Thyroid gland (tissue), 4 donors: ENCODE results near the gene SMIM14. TPM values are rescaled to one million over a fixed set of nuclear protein-coding genes. Genes with fewer than 3 reads are reported as not detected.
"Not testable (repeated sequence)": the region's sequence is repeated elsewhere in the genome, so short reads cannot be mapped to it uniquely, and the experiment has no call there.

Experiments
- DNase-seq, 2 donors: peaks; one replicate each; pipeline ENCODE4 v3.0.0-alpha.2; 2019
- H3K27ac ChIP-seq, 3 donors: fragments of 200-600 bp; sonication (generic); 1 replicate in 2 of 3; 2 replicates in 1 of 3; pipeline ENCODE4 v1.5.1; 2016 to 2019; ENCODE audit warnings: mild to moderate bottlenecking in 1 of 3, moderate library complexity in 1 of 3
- H3K27me3 ChIP-seq: fragments of 200-600 bp; sonication (generic); one replicate; pipeline ENCODE4 v1.5.1; 2019
- H3K36me3 ChIP-seq, 2 donors: fragments of 200-600 bp; sonication (generic); one replicate each; pipeline ENCODE4 v1.5.1; 2016 to 2019
- H3K4me1 ChIP-seq, 2 donors: fragments of 200-600 bp; sonication (generic); one replicate each; pipeline ENCODE4 v1.5.1; 2017 to 2019
- H3K4me3 ChIP-seq, 3 donors: fragments of 200-600 bp; sonication (generic); replicated peaks in 1 of 3; 1 replicate in 2 of 3; 2 replicates in 1 of 3; pipeline ENCODE4 v1.5.1; 2016; ENCODE audit warnings: mild to moderate bottlenecking in 1 of 3
- H3K9me3 ChIP-seq: fragments of 200-600 bp; sonication (generic); one replicate; pipeline ENCODE4 v1.5.1; 2017
- CTCF ChIP-seq, 6 experiments: fragments of 200-600 bp in 3 of 6; fragments of 450-650 bp in 3 of 6; sonication (generic) in 3 of 6; IDR thresholded peaks; one replicate each; pipeline ENCODE4 v1.5.1; 2016 to 2019; ENCODE audit warnings: antibody characterized with exemption in 6 of 6, mild to moderate bottlenecking in 2 of 6, inconsistent platforms in 1 of 6, moderate library complexity in 1 of 6
- POLR2A ChIP-seq, 2 donors: fragments of 450-650 bp; IDR thresholded peaks; one replicate each; pipeline ENCODE4 v1.6.1; 2017; ENCODE audit warnings: antibody characterized with exemption in 2 of 2, mild to moderate bottlenecking in 2 of 2, moderate library complexity in 1 of 2
- WGBS, 2 donors: methylation state at CpG; one replicate each; pipeline ENCODE4 v1.1.5; 2017; 5-methylcytosine and 5-hydroxymethylcytosine counted together
- intact Hi-C: fragments of 100-400 bp; cut with DNase I; formaldehyde crosslinking; loops from one replicate; pipeline ENCODE4 v1.15.1; 2023
- total RNA-seq, 4 donors: library from RNA; depleted of rRNA; stranded (reverse); fragments of >200 nt; gene quantifications; one replicate each; pipeline ENCODE4 v1.2.3, GENCODE V29; 2016

SMIM14 gene
- total RNA-seq, 4 donors from 2014 or later: 52.1 to 72.3 (median 59.2) TPM

- TF ChIP-seq POLR2A (IDR thresholded peaks at IDR 0.05): no peak
- TF ChIP-seq CTCF (IDR thresholded peaks at IDR 0.05): no peak
- 96 to 97% methylated on average over 5 of the region's 5 CpGs for WGBS, 2 donors
- H3K4me1 ChIP-seq: no peaks in the 10 kb centered on the region
- H3K4me3 ChIP-seq: no peak overlapping the region
- no peak overlapping the region for H3K27ac ChIP-seq
- H3K9me3 ChIP-seq: no peaks in the 10 kb centered on the region
- H3K27me3 ChIP-seq: no peaks in the 10 kb centered on the region
- DNase-seq: no peak
- H3K36me3 ChIP-seq: peaks cover 0 to 6% of the 10 kb centered on the region in 2 donors
- intact Hi-C loops: no loop called here
Measured at GRCh38 chr4:39562792-39563191, 75.9 kb downstream of the SMIM14 start.

GRCh38 chr4:39559626-39560025 is 79.0 kb downstream of the SMIM14 start:
- no peak overlapping the region for H3K27ac ChIP-seq
- peaks cover 0 to 7% of the 10 kb centered on the region in 2 donors for H3K36me3 ChIP-seq

GRCh38 chr4:39555472-39555871 is 83.2 kb downstream of the SMIM14 start:
- no peaks in the 10 kb centered on the region for H3K4me1 ChIP-seq
- no peaks in the 10 kb centered on the region for H3K9me3 ChIP-seq
- no peak overlapping the region for H3K4me3 ChIP-seq
- no peak for TF ChIP-seq CTCF (IDR thresholded peaks at IDR 0.05)
- no peak for TF ChIP-seq POLR2A (IDR thresholded peaks at IDR 0.05)
- 99 to 100% methylated on average over 3 of the region's 3 CpGs for WGBS, 2 donors
- no peak for DNase-seq
- peaks cover 0 to 8% of the 10 kb centered on the region in 2 donors for H3K36me3 ChIP-seq
- H3K27me3 ChIP-seq: no peaks in the 10 kb centered on the region
- intact Hi-C loops: no loop called here
- H3K27ac ChIP-seq: no peak overlapping the region

More at GRCh38 chr4:39559626-39560025, 79.0 kb downstream of the SMIM14 start:
- no peaks in the 10 kb centered on the region for H3K4me1 ChIP-seq
- DNase-seq: no peak
- TF ChIP-seq POLR2A (IDR thresholded peaks at IDR 0.05) (no peak), CTCF (IDR thresholded peaks at IDR 0.05) (no peak)
- 89 to 95% methylated on average over 9 of the region's 9 CpGs for WGBS, 2 donors
- intact Hi-C loops: no loop called here
- H3K27me3 ChIP-seq: no peaks in the 10 kb centered on the region
- no peak overlapping the region for H3K4me3 ChIP-seq
- no peaks in the 10 kb centered on the region for H3K9me3 ChIP-seq

GRCh38 chr4:39548425-39549067 is 90.1 kb downstream of the SMIM14 start:
- intact Hi-C loops: no loop called here
- no peak for DNase-seq
- Histone ChIP-seq H3K9me3 (no peaks in the 10 kb centered on the region), H3K36me3 (peaks cover 0 to 5% of the 10 kb centered on the region in 2 donors), H3K4me3 (no peak overlapping the region), H3K27ac (no peak overlapping the region), H3K27me3 (no peaks in the 10 kb centered on the region), H3K4me1 (peaks cover 0 to 5% of the 10 kb centered on the region in 2 donors)
- TF ChIP-seq POLR2A (IDR thresholded peaks at IDR 0.05) (no peak), CTCF (IDR thresholded peaks at IDR 0.05) (no peak)
- 87 to 93% methylated on average over 3 of the region's 3 CpGs for WGBS, 2 donors

GRCh38 chr4:39544580-39545315 is 93.9 kb downstream of the SMIM14 start:
- intact Hi-C loops: no loop called here
- peaks cover 0 to 5% of the 10 kb centered on the region in 2 donors for H3K4me1 ChIP-seq
- H3K4me3 ChIP-seq: no peak overlapping the region
- TF ChIP-seq CTCF (IDR thresholded peaks at IDR 0.05) (no peak), POLR2A (IDR thresholded peaks at IDR 0.05) (no peak)
- no peak overlapping the region for H3K27ac ChIP-seq
- no peaks in the 10 kb centered on the region for H3K9me3 ChIP-seq
- no peaks in the 10 kb centered on the region for H3K36me3 ChIP-seq
- no peaks in the 10 kb centered on the region for H3K27me3 ChIP-seq
- WGBS, 2 donors: 39 to 50% methylated on average over 1 of the region's 1 CpG
- DNase-seq: no peak

GRCh38 chr4:39544080-39544479 is 94.6 kb downstream of the SMIM14 start:
- H3K27me3 ChIP-seq, intact Hi-C loops, DNase-seq, H3K36me3 ChIP-seq, H3K9me3 ChIP-seq, H3K4me1 ChIP-seq, H3K4me3 ChIP-seq, H3K27ac ChIP-seq: not testable (repeated sequence)
- WGBS, 2 donors: 91% methylated on average over 4 of the region's 4 CpGs
